HG02884 (cell line): ENCODE data around the gene SSX4B.
"Not testable (repeated sequence)": the region's sequence is repeated elsewhere in the genome, so short reads cannot be mapped to it uniquely, and the experiment has no call there.

Experiments used
- ATAC-seq: cut with Tn5 transposase; IDR thresholded peaks from one replicate; pipeline ENCODE4 v1.9.1; 2021; ENCODE audit warnings: mild to moderate bottlenecking, moderate library complexity; ENCODE audit not compliant: unreplicated experiment

The SSX4B gene, protein sequence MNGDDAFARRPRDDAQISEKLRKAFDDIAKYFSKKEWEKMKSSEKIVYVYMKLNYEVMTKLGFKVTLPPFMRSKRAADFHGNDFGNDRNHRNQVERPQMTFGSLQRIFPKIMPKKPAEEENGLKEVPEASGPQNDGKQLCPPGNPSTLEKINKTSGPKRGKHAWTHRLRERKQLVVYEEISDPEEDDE

DNA sequence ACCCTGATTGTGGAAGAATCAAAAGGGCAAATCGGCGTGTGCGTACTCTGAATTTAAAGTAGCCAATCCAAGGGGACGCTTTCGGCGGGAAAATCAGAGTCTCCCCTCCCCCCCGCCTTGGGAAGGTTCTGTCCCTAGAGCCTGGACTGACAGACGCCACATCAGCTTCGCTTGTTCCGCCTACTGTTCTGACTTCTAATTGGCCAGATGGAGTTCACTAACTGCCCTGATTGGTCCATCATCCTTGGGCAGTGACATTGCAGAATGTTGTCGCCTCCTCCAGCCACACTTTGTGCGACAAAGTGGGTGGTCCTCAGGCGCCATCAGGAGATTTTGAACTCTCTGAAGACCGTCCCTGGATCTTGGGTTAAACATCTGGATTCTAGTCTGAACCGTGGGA, at the start of gene SSX4B:
Gene SSX4B, minus strand, starts transcription at position 101 of the 400 bp plus-strand sequence. CDS start 588 bp downstream, outside the sequence.
- not testable (repeated sequence) for ATAC-seq

DNA sequence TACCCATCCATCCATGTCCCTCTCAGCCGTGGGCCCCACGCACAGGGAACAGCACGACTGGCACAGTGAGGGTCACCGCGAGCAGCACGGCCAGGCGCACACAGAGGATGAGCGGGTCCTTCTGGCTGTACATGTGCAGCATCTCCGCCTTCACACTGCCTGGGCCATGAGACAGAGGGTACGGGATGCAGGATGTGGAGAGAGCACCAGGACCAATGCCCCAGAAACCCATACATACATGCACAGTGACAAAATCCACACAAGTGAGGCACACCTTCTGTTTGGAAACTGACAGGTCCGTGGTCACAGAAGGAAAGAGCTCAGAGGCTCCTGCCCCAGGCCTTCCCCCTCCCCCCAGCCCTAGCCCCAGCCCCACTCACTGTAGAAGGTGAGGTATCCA, 48.8 kb upstream of the SSX4B start:
- no peak for ATAC-seq

DNA sequence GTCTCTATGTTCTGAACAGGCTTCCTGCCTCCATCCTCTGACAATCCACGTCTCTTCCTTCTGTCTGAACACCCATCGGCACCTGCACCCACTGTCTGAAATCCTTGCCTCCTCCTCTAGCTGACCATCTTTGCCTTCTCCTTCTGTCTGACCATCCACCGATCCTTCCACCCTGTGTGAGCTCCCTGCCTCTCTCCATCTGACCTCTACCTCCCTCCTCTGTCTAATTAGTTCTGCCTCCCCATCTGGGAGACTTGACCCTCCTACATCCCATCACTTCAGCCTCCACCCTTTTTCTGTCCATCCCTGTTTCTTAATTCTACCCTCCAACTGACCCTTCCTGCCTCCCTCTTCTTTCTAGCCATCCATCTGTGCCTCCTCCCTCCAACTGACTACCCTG, 48.3 kb upstream of the SSX4B start:
- ATAC-seq = no peak

DNA sequence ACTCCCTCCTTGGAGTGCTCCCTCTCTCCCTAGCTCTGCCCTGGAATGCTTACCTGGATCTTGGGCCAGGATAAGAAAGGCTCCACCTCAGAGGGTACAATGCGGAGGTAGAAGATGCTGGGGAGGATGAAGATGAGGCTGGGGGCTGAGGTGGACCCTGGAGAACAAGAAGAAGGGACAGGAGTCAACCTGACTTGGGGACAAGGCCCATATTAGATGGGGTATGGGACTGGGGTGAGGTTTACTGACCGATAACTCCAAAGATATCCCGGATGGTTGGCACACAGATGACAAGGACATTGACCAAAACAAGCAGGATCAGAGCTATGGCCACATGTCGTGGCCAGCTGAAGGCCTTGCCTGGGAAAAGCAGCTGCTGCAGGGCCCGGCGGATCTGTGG, 47.7 kb upstream of the SSX4B start:
- ATAC-seq = no peak

DNA sequence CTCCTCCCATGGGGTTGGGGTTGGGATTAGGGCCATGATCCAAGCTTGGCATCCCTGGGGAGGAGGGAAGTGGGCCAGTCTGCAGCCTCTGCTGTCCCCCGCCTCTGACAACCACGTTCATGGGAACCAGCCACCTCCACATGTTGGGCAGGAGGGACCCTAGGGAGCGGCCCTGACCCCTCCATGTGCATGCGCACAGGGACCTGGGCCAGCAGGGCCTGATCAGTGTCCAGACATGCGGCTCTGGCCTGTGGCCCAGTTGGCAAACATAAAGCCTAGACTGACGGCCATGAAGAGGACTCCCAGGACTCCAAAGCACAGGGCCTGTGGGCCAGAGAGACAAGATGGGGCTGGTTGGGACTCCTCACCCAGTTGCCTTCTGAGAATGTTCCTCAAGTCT, 47.0 kb upstream of the SSX4B start:
- ATAC-seq = no peak

DNA sequence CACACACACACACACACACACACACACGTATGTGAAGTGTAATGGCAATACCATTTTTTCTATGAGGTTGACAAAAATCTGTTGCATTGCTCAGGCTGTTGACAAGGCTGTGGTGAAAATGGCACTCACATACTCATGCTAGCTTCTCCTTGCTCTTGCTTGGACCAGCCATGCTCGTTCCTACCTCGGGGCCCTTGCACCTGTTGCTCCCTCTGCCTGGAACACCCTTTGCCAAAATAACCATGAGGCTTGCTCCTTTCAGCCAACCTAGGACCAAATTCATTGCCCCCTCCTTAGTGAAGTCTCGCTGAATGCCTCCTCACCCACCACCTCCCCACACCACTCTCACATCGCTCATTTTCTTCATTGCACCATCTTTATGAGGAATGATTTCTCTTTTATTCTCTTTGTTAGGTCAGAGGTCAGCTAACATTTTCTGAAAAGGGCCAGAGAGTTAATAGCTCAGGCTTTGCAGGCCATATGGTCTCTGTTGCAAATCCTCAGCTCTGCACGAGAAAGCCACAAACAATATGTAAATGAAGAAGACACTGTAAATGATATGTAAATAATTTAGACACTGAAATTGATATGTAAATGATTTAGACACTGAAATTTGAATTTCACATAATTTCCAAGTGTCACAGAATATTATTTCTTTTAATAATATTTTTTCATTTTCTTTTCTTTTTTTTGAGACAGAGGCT, 45.0 kb upstream of the SSX4B start:
- no peak for ATAC-seq

DNA sequence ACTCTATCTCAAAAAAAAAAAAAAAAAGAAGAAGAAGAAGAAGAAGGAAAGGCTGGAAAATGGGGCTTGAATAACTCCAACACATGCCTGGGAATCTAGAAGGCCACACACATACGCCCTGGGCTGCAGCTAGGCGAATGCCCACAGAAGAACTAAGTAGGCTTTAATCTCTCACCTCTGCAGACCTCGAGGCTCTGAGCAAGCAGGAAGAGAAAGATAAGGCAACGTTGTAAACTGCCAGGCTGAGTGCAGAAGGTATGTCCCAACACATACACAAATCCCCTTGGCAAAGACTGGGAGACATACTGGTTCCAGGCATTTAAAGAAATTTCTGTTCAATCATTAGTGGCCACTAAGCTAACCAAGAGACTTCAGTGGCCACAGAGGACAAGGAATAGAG, 39.9 kb upstream of the SSX4B start:
- ATAC-seq = no peak

DNA sequence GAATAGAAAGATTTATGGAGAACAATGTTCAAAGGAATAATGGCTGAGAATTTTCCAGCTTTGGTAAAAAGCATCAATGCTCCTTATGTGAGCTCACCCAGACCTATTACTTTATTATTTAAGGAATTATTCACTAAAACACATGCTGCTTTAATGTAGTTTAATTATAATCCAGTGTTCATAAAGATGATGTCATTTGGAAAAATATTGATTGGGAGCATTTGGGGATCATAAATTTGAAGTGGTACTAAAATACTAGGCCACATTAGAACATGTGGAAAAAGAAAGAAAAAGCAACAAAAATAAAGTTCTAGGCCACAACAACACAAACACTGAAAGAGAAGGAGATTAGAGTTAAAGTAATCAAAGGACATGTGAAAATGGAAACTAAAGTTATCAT, 38.3 kb upstream of the SSX4B start:
- no peak for ATAC-seq

DNA sequence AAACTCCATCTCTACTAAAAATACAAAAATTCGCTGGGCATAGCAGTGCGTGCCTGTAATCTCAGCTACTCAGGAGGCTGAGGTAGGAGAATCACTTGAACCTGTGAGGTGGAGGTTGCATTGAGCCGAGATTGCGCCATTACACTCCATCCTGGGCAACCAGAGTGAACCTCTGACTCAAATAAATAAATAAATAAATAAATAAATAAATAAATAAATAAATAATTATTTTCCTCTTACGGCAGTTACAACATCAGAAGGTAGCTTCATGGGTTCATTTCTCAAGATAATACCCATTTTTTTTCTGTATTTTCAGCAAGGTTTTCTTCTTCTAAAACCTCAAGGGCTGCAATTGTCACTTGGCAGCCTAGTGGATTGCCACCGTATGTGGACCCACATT, 35.4 kb upstream of the SSX4B start:
- not testable (repeated sequence) for ATAC-seq

DNA sequence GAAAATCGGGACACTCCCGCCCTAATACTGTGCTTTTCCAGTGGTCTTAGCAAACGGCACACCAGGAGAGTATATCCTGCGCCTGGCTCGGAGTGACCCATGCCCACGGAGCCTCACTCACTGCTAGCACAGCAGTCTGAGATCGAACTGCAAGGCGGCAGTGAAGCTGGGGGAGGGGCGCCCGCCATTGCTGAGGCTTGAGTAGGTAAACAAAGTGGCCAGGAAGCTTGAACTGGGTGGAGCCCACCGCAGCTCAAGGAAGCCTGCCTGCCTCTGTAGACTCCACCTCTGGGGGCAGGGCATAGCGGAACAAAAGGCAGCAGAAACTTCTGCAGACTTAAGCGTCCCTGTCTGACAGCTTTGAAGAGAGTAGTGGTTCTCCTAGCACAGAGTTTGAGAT, 22.0 kb upstream of the SSX4B start:
- ATAC-seq = not testable (repeated sequence)

DNA sequence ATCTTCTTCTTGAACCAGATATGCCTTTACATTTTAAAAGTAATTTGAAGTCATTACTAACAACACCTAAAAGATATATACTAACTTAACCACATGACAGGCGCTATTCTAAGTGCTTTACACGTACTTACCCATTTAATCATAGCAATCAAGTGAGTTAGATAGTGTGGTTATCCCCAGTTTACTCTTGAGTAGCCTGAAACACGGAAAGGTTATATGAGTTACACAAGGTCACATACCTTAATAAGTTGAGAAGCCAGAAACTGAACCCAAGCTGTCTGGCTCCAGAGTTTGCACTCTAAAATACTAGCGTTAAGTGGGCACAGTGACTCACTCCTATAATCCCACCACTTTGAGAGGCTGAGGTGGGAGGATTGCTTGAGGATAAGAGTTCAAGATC, 18.4 kb upstream of the SSX4B start:
- ATAC-seq = not testable (repeated sequence)

DNA sequence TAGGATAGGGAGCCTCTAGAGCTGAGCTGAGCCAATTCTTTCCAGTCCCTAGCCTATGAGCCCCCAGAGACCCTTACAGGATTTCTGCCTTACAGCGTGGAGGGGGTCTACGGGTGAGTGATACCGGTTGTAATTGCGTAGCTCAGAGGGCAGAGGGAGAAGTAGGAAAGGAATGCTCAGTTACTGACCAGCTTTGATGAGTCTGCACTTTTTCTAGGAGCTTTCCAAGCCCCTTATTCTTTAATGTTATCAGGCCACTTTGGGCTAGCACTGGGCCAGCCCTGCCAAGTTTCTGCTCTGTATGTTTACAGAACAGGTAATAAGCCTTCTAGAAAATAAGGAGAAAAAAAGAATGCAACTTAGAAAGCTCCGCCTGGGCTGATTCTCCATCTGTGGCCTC, 17.8 kb upstream of the SSX4B start:
- ATAC-seq = not testable (repeated sequence)

DNA sequence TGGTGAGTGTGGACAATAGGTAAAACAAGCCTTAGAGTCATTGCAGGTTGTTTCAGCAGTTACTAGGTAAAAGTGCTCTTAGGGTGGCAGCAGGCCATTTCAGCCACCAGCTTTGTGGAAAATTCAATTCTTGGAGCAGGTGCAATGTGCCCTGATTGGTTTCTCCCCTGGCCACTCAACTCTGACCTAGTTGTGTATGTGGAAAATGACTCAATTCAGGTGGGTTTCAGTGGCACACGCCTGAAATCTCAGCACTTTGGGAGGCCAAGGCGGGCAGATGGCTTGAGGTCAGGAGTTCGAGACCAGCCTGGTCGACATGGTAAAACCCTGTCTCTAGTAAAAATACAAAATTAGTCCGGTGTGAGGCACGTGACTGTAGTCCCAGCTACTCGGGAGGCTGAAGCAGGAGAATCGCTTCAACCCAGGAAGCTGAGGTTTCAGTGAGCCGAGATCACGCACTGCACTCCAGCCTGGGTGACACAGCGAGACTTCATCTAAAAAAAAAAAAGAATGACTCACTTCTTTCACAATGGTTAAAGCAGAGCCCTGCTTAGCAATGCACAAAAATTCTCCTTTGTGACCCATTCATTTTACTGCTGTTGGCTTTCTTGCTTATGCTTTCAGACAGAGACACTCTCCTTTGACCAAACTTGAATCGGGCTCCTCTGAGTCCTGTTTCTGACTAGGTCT, 15.4 kb upstream of the SSX4B start:
- ATAC-seq = not testable (repeated sequence)

DNA sequence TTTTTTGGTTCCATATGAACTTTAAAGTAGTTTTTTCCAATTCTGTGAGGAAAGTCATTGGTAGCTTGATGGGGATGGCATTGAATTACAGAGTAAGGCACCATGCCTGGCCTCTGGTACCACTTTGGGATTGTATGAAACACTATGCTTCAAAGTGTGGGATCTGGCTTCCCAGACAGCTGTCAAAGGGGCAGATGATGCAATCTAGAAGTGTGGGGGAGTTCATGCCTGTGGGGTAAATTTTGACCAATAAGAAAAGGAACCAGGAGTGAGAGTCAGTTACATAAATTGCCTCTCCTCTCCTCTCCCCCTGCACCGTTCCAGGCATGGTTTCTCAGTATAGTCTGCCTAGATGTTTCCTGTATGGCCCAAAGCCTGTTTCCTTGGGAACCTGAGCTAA, 13.9 kb downstream of the SSX4B start:
- not testable (repeated sequence) for ATAC-seq

DNA sequence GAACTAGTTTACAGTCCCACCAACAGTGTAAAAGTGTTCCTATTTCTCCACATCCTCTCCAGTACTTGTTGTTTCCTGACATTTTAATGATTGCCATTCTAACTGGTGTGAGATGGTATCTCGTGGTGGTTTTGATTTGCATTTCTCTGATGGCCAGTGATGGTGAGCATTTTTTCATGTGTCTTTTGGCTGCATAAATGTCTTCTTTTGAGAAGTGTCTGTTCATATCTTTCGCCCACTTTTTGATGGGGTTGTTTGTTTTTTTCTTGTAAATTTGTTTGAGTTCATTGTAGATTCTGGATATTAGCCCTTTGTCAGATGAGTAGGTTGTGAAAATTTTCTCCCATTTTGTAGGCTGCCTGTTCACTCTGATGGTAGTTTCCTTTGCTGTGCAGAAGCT, 14.8 kb downstream of the SSX4B start:
- not testable (repeated sequence) for ATAC-seq

DNA sequence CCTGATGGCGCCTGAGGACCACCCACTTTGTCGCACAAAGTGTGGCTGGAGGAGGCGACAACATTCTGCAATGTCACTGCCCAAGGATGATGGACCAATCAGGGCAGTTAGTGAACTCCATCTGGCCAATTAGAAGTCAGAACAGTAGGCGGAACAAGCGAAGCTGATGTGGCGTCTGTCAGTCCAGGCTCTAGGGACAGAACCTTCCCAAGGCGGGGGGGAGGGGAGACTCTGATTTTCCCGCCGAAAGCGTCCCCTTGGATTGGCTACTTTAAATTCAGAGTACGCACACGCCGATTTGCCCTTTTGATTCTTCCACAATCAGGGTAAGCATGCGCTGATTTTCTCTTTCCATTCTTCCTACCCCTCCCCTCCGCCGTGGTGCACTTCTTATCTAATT, 28.5 kb downstream of the SSX4B start, which contains the start of gene SSX4:
Gene SSX4, plus strand, starts transcription at position 301 of the 400 bp plus-strand sequence. CDS start 515 bp downstream, outside the sequence.
- not testable (repeated sequence) for ATAC-seq

DNA sequence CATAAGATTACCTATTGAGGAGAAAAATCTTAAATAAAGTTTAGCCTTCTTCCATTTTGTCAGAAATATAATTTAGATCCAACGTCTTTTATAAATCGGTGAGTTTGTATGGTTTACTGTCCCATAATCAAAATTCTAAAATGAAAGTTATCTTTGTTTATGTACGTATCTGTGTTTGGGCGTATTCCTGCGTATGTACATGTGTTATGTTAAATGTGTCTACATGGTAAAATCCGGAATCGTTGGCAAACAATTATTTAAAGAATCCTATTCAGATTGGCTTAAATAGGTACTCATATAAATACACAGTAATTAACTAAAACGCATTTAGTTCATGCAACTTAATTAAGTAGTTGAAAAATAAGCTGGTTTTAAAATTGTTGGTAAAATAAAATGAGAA, 41.4 kb downstream of the SSX4B start:
- ATAC-seq = not testable (repeated sequence)

DNA sequence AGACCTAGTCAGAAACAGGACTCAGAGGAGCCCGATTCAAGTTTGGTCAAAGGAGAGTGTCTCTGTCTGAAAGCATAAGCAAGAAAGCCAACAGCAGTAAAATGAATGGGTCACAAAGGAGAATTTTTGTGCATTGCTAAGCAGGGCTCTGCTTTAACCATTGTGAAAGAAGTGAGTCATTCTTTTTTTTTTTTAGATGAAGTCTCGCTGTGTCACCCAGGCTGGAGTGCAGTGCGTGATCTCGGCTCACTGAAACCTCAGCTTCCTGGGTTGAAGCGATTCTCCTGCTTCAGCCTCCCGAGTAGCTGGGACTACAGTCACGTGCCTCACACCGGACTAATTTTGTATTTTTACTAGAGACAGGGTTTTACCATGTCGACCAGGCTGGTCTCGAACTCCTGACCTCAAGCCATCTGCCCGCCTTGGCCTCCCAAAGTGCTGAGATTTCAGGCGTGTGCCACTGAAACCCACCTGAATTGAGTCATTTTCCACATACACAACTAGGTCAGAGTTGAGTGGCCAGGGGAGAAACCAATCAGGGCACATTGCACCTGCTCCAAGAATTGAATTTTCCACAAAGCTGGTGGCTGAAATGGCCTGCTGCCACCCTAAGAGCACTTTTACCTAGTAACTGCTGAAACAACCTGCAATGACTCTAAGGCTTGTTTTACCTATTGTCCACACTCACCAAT, 43.9 kb downstream of the SSX4B start:
- not testable (repeated sequence) for ATAC-seq

DNA sequence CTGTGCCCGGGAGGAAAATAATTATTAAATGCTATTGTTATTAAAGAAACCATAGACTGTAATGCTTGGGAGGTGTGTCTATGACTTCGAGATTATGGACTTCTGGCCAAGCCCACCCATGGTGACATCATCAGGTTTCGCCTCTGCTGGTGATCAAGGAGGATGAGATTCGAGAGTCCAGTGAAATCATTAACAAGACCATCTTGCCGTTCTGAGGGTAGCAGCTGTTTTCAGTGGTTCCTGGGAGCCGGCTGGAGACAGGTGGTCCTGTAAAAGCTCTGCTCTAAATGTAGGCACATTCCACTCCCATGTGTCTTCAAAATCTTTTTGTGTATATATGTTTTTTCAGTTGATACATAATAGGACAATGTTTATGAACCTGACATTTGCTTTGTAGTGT, 52.5 kb downstream of the SSX4B start:
- ATAC-seq = not testable (repeated sequence)

DNA sequence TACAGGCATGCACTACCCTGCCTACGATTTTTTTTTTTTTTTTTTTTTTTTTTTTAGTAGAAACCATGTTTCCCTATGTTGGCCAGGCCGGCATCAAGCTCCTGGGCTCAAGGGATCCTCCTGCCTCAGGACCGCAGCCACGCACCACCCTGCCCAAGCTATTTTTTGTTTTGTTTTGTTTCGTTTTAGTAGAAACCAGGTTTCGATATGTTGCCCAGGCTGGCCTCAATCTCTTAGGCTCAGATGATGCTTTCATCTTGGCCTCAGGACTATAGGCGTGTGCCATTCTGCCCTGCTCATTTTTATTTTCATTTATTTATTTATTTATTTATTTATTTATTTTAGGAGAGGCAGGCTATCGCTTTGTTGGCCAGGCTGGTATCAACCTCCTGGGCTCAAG, 54.1 kb downstream of the SSX4B start:
- ATAC-seq = no peak
